GM12878 (cell line): ENCODE results near the gene TMEM63C. TPM values are rescaled to one million over a fixed set of nuclear protein-coding genes. Genes with fewer than 3 reads are reported as not detected.

Experiments used
- ATAC-seq: fragments of 200-7000 bp; cut with Tn5 transposase; 3 replicates; pipeline ENCODE4 v1.9.1; 2020; ENCODE audit warnings: mild to moderate bottlenecking, moderate library complexity
- BruUV-seq: library from RNA; stranded (reverse); fragments of 400-500 nt; replicated peaks from 2 replicates; lab custom pipeline; 2021; lab: Mats Ljungman, UMichigan
- CTCF ChIA-PET: fragments of 300-600 bp; sonication (Branson Sonifier 250); formaldehyde crosslinking; extraction: SDS; loops from one replicate; lab custom pipeline; 2021; ENCODE audit warnings: inconsistent platforms; lab: Yijun Ruan, JAX
- POLR2A ChIA-PET: fragments of 350-600 bp; formaldehyde crosslinking; extraction: SDS; loops from one replicate; lab custom pipeline; 2021; ENCODE audit warnings: inconsistent platforms; lab: Charles Lee
- RAD21 ChIA-PET: fragments of 300-600 bp; sonication (Branson Sonifier 250); formaldehyde crosslinking; loops from one replicate; lab custom pipeline; 2023; ENCODE audit warnings: antibody characterized with exemption; ENCODE audit not compliant: unreplicated experiment; lab: Charles Lee
- SMC1A ChIA-PET: fragments of 300-600 bp; sonication (Branson Sonifier 250); formaldehyde crosslinking; loops from one replicate; lab custom pipeline; 2023; ENCODE audit not compliant: unreplicated experiment, uncharacterized antibody; lab: Charles Lee
- DNase-seq: peaks from one replicate; pipeline ENCODE4 v3.0.0-alpha.2; 2011; ENCODE audit warnings: low read depth, low spot score
- FAIRE-seq: peaks from 3 replicates; lab custom pipeline; 2011; peaks lifted over from hg19 to GRCh38; lab: Jason Lieb, UNC
- H2AFZ ChIP-seq: 2 replicates; pipeline ENCODE4 v1.6.0; 2011; ENCODE audit warnings: low read depth, low read length, control low read depth; ENCODE audit not compliant: control insufficient read depth
- H3K27ac ChIP-seq: 2 replicates; pipeline ENCODE4 v1.5.1; 2011; ENCODE audit warnings: control low read depth; ENCODE audit not compliant: control insufficient read depth, insufficient read depth
- H3K27me3 ChIP-seq, 2 experiments: replicated peaks in 1 of 2; 2 replicates each; pipeline versions ENCODE4 v1.6.0 to v1.6.1; 2011; ENCODE audit warnings: low read length in 1 of 2; ENCODE audit not compliant: control insufficient read depth in 2 of 2, insufficient read depth in 2 of 2
- H3K36me3 ChIP-seq, 2 experiments: 2 replicates each; pipeline ENCODE4 v1.5.1; 2011; ENCODE audit warnings: low read length in 1 of 2; ENCODE audit not compliant: control insufficient read depth in 2 of 2, insufficient read depth in 2 of 2
- H3K4me1 ChIP-seq: 2 replicates; pipeline ENCODE4 v1.6.1; 2011; ENCODE audit warnings: mild to moderate bottlenecking, low read length, moderate library complexity, mixed read lengths; ENCODE audit not compliant: control insufficient read depth, insufficient read depth
- H3K4me2 ChIP-seq: 2 replicates; pipeline ENCODE4 v1.6.0; 2011; ENCODE audit warnings: control low read depth; ENCODE audit not compliant: control insufficient read depth, insufficient read depth
- H3K4me3 ChIP-seq: fragments of 200-600 bp; sonication (generic); 2 replicates; pipeline ENCODE4 v1.5.1; 2016
- H3K79me2 ChIP-seq: 2 replicates; pipeline ENCODE4 v1.6.0; 2011; ENCODE audit warnings: low read length; ENCODE audit not compliant: control insufficient read depth, insufficient read depth
- H3K9ac ChIP-seq: 2 replicates; pipeline ENCODE4 v1.8.0; 2011; ENCODE audit warnings: low read length, control low read depth, mixed read lengths; ENCODE audit not compliant: control insufficient read depth, insufficient read depth
- H3K9me3 ChIP-seq: replicated peaks from 3 replicates; pipeline ENCODE4 v1.5.1; 2011; ENCODE audit warnings: mild to moderate bottlenecking, low read length; ENCODE audit not compliant: control insufficient read depth, insufficient read depth
- H4K20me1 ChIP-seq: 2 replicates; pipeline ENCODE4 v1.6.0; 2011; ENCODE audit not compliant: control insufficient read depth, insufficient read depth
- ASH2L ChIP-seq: fragments of 300-600, 200-600 bp; sonication (generic); IDR thresholded peaks from 2 replicates; pipeline ENCODE4 v1.6.1; 2017; ENCODE audit warnings: low read depth, mild to moderate bottlenecking, borderline replicate concordance
- ATF7 ChIP-seq: fragments of 450-650 bp; IDR thresholded peaks from 2 replicates; pipeline ENCODE4 v1.6.1; 2016; ENCODE audit warnings: low read depth, mild to moderate bottlenecking
- BCL3 ChIP-seq: IDR thresholded peaks from 2 replicates; pipeline ENCODE4 v1.6.1; 2011; ENCODE audit warnings: borderline replicate concordance, low read depth, mild to moderate bottlenecking, moderate library complexity, low read length; ENCODE audit not compliant: insufficient read depth, poor library complexity, severe bottlenecking
- BMI1 ChIP-seq: fragments of 450-650 bp; IDR thresholded peaks from 2 replicates; pipeline ENCODE4 v1.6.1; 2016; ENCODE audit warnings: mild to moderate bottlenecking, moderate library complexity, borderline replicate concordance
- CREM ChIP-seq: IDR thresholded peaks from 2 replicates; pipeline ENCODE4 v1.6.1; 2014; ENCODE audit warnings: antibody characterized with exemption, low read depth
- GABPA ChIP-seq: IDR thresholded peaks from 2 replicates; pipeline ENCODE4 v1.6.1; 2014; ENCODE audit warnings: antibody characterized with exemption, low read depth, mild to moderate bottlenecking, inconsistent platforms
- GATAD2B ChIP-seq: fragments of 450-650 bp; conservative IDR thresholded peaks from 2 replicates; pipeline ENCODE4 v1.6.1; 2017; ENCODE audit warnings: low read depth, mild to moderate bottlenecking, moderate library complexity
- HDGF ChIP-seq: fragments of 450-650 bp; IDR thresholded peaks from 2 replicates; pipeline ENCODE4 v1.6.1; 2016; ENCODE audit warnings: antibody characterized with exemption
- NR2F1 ChIP-seq: fragments of 450-650 bp; conservative IDR thresholded peaks from 2 replicates; pipeline ENCODE4 v1.6.1; 2017; ENCODE audit warnings: mild to moderate bottlenecking
- POLR2AphosphoS5 ChIP-seq: IDR thresholded peaks from 2 replicates; pipeline ENCODE4 v1.6.1; 2011; ENCODE audit warnings: mild to moderate bottlenecking, low read length, inconsistent platforms
- RUNX3 ChIP-seq: IDR thresholded peaks from 2 replicates; pipeline ENCODE4 v1.6.1; 2012; ENCODE audit warnings: low read length, inconsistent platforms
- SMAD1 ChIP-seq: fragments of 450-650 bp; IDR thresholded peaks from 2 replicates; pipeline ENCODE4 v1.6.1; 2018; ENCODE audit warnings: mild to moderate bottlenecking, low read depth; ENCODE audit not compliant: partially characterized antibody
- ZBTB4 ChIP-seq: fragments of 450-650 bp; formaldehyde crosslinking; IDR thresholded peaks from 2 replicates; pipeline ENCODE4 v1.4.0; 2022; ENCODE audit warnings: mild to moderate bottlenecking, moderate library complexity
- ZSCAN29 ChIP-seq: fragments of 450-650 bp; IDR thresholded peaks from 2 replicates; pipeline ENCODE4 v1.6.1; 2017; ENCODE audit warnings: mild to moderate bottlenecking, moderate library complexity
- ZZZ3 ChIP-seq: IDR thresholded peaks from 2 replicates; pipeline ENCODE4 v1.6.1; 2011; ENCODE audit warnings: low read depth; ENCODE audit not compliant: control insufficient read depth, insufficient read length
- WGBS: methylation state at CpG from one replicate; pipeline ENCODE4 v1.1.6; 2016; ENCODE audit warnings: low lambda C conversion rate; ENCODE audit not compliant: insufficient replicate concordance, insufficient coverage; ENCODE audit errors: missing lambda C conversion rate; 5-methylcytosine and 5-hydroxymethylcytosine counted together
- in situ Hi-C: fragments of 300-500 bp; cut with MboI; formaldehyde crosslinking; loops from 9 replicates; pipeline ENCODE4 v1.14.3; 2018; ENCODE audit warnings: mixed read lengths
- intact Hi-C: fragments of 100-400 bp; cut with micrococcal nuclease; formaldehyde crosslinking; loops from one replicate; pipeline ENCODE4 v1.14.2; 2022; ENCODE audit not compliant: unreplicated experiment
- polyA plus RNA-seq, 11 experiments: library from polyadenylated mRNA; depleted of rRNA in 4 of 11; unstranded in 6 of 11; stranded (reverse) in 5 of 11; fragments of >200 nt; fragmentation: Nextera tagmentation in 4 of 11; fragmentation: Illumina TruSeq in 1 of 11; extraction: Ambion mirVana in 4 of 11; extraction: Trizol in 1 of 11; gene quantifications; 1 replicate in 1 of 11; 2 replicates in 10 of 11; pipeline versions ENCODE4 v1.2.1 to v1.2.3, GENCODE V29; 2011 to 2016; ENCODE audit warnings: inconsistent platforms in 2 of 11, missing spikeins in 2 of 11, low read depth in 1 of 11
- total RNA-seq, 4 experiments: library from RNA; depleted of rRNA in 3 of 4; stranded (reverse); fragments of >200 nt in 3 of 4; fragmentation: Illumina TruSeq in 1 of 4; extraction: Trizol in 1 of 4; gene quantifications; 2 replicates each; pipeline versions ENCODE4 v1.2.1 to v1.2.3, GENCODE V29; 2013 to 2021

TMEM63C gene
- total and polyA plus RNA-seq, 10 of the 15 experiments (the other 5 are each of a cell fraction or from before 2014, with no cell fraction given) = 0.06 to 1.3 (median 0.39) TPM; not detected in 4

- Histone ChIP-seq H3K27ac (no peak overlapping the region), H4K20me1 (no peaks in the 10 kb centered on the region), H3K4me2 (no peak overlapping the region), H3K27me3 (peaks cover 0 to 2% of the 10 kb centered on the region in 2 experiments; a peak in 1 of 4 replicates), H3K36me3 (no peaks in the 10 kb centered on the region), H3K79me2 (no peaks in the 10 kb centered on the region), H3K9ac (no peak overlapping the region), H3K9me3 (no peaks in the 10 kb centered on the region), H3K4me3 (no peak overlapping the region), H3K4me1 (no peaks in the 10 kb centered on the region), H2AFZ (no peak overlapping the region)
- SMC1A ChIA-PET = interaction anchor here (0.8 to 1.1 kb wide), 2 partner anchors 41 to 85 kb away, joined by 3 to 5 read pairs; no protein-coding TSS in a partner anchor
- WGBS = 0% methylated on average over 3 of the region's 3 CpGs
- RAD21 ChIA-PET = no interaction called here
- intact Hi-C loops (no loop called here), in situ Hi-C loops (no loop called here)
- TF ChIP-seq ZBTB4 (no peak), GATAD2B (no peak), ZZZ3 (no peak), RUNX3 (no peak), ZSCAN29 (no peak), BCL3 (no peak), ATF7 (no peak), GABPA (no peak), BMI1 (no peak), ASH2L (no peak), NR2F1 (no peak), SMAD1 (no peak), CREM (no peak), POLR2AphosphoS5 (no peak), HDGF (no peak)
- CTCF ChIA-PET = no interaction called here
- POLR2A ChIA-PET = no interaction called here
- no peak for FAIRE-seq
- BruUV-seq = no TSS peak
- DNase-seq = no peak
- no peak for ATAC-seq
Measured at GRCh38 chr14:77231721-77232120, 50.1 kb downstream of the TMEM63C start.
